Mesenchymal stem cell (in vitro differentiated cells and primary cell): Measurements from ENCODE around the gene ZNHIT1.

Source experiments
- DNase-seq: peaks from one replicate; pipeline ENCODE4 v3.0.0-alpha.2; 2013
- H2AFZ ChIP-seq: one replicate; pipeline ENCODE4 v1.6.1; 2013; ENCODE audit warnings: low read depth, mild to moderate bottlenecking, control low read depth, inconsistent platforms, low read length, moderate library complexity
- H2AK5ac ChIP-seq: 2 replicates; pipeline ENCODE4 v1.6.1; 2013; ENCODE audit warnings: low read length, moderate library complexity, mild to moderate bottlenecking, inconsistent platforms; ENCODE audit not compliant: severe bottlenecking
- H2BK120ac ChIP-seq: one replicate; pipeline ENCODE4 v1.6.1; 2013; ENCODE audit warnings: low read depth, mild to moderate bottlenecking, inconsistent platforms, low read length, moderate library complexity
- H2BK12ac ChIP-seq, 2 experiments: one replicate each; pipeline ENCODE4 v1.6.1; 2013; ENCODE audit warnings: inconsistent platforms in 2 of 2, low read length in 2 of 2, mild to moderate bottlenecking in 2 of 2, moderate library complexity in 2 of 2, control low read depth in 1 of 2
- H2BK15ac ChIP-seq: one replicate; pipeline ENCODE4 v1.6.1; 2013; ENCODE audit warnings: mild to moderate bottlenecking, low read depth, inconsistent platforms; ENCODE audit not compliant: poor library complexity, severe bottlenecking
- H2BK5ac ChIP-seq: 2 replicates; pipeline ENCODE4 v1.6.1; 2013; ENCODE audit warnings: low read depth, mild to moderate bottlenecking, low read length, control low read depth, inconsistent platforms; ENCODE audit not compliant: poor library complexity, severe bottlenecking
- H3K14ac ChIP-seq, 2 experiments: one replicate each; pipeline ENCODE4 v1.6.1; 2013; ENCODE audit warnings: inconsistent platforms in 2 of 2, low read length in 2 of 2, control low read depth in 1 of 2, mild to moderate bottlenecking in 1 of 2, moderate library complexity in 1 of 2
- H3K18ac ChIP-seq, 2 experiments: one replicate each; pipeline ENCODE4 v1.6.1; 2013; ENCODE audit warnings: inconsistent platforms in 2 of 2, low read length in 2 of 2, control low read depth in 1 of 2, low read depth in 1 of 2, mild to moderate bottlenecking in 1 of 2
- H3K23ac ChIP-seq, 2 experiments: one replicate each; pipeline ENCODE4 v1.6.1; 2013; ENCODE audit warnings: inconsistent platforms in 2 of 2, low read length in 2 of 2, mild to moderate bottlenecking in 2 of 2, moderate library complexity in 2 of 2, control low read depth in 1 of 2
- H3K27ac ChIP-seq: 2 replicates; pipeline ENCODE4 v1.5.1; 2013; ENCODE audit warnings: mild to moderate bottlenecking, moderate library complexity, low read length, control low read depth, inconsistent platforms; ENCODE audit not compliant: poor library complexity, severe bottlenecking
- H3K27me3 ChIP-seq, 2 experiments: 2 replicates each; pipeline versions ENCODE4 v1.6.1 to v1.7.0; 2013; ENCODE audit warnings: low read length in 2 of 2, mild to moderate bottlenecking in 2 of 2, moderate library complexity in 2 of 2, control low read depth in 1 of 2, inconsistent platforms in 1 of 2; ENCODE audit not compliant: control insufficient read depth in 1 of 2, insufficient read depth in 1 of 2
- H3K36me3 ChIP-seq, 2 experiments: 2 replicates each; pipeline versions ENCODE4 v1.6.1 to v1.7.0; 2013; ENCODE audit warnings: low read length in 2 of 2, control low read depth in 1 of 2, inconsistent platforms in 1 of 2, low read depth in 1 of 2, mild to moderate bottlenecking in 1 of 2; ENCODE audit not compliant: insufficient read depth in 2 of 2, control insufficient read depth in 1 of 2
- H3K4ac ChIP-seq, 2 experiments: one replicate each; pipeline ENCODE4 v1.6.1; 2013; ENCODE audit warnings: inconsistent platforms in 2 of 2, low read length in 2 of 2, mild to moderate bottlenecking in 2 of 2, moderate library complexity in 2 of 2, control low read depth in 1 of 2, low read depth in 1 of 2
- H3K4me1 ChIP-seq: 2 replicates; pipeline ENCODE4 v1.6.1; 2013; ENCODE audit warnings: low read depth, low read length, control low read depth; ENCODE audit not compliant: control insufficient read depth, insufficient read depth
- H3K4me2 ChIP-seq: 2 replicates; pipeline ENCODE4 v1.6.1; 2013; ENCODE audit warnings: low read length, mild to moderate bottlenecking, inconsistent platforms; ENCODE audit not compliant: poor library complexity, severe bottlenecking
- H3K4me3 ChIP-seq, 2 experiments: 2 replicates each; pipeline versions ENCODE4 v1.5.1 to v1.7.0; 2013; ENCODE audit warnings: low read length in 2 of 2, mild to moderate bottlenecking in 2 of 2, control low read depth in 1 of 2, low read depth in 1 of 2; ENCODE audit not compliant: insufficient read depth in 1 of 2
- H3K79me1 ChIP-seq: replicated peaks from 2 replicates; pipeline ENCODE4 v1.6.1; 2013; ENCODE audit warnings: mild to moderate bottlenecking, control low read depth, low read length, inconsistent platforms; ENCODE audit not compliant: poor library complexity, severe bottlenecking
- H3K9ac ChIP-seq: 2 replicates; pipeline ENCODE4 v1.7.0; 2013; ENCODE audit warnings: mild to moderate bottlenecking, low read length, moderate library complexity
- H3K9me3 ChIP-seq: 2 replicates; pipeline ENCODE4 v1.7.0; 2013; ENCODE audit warnings: mild to moderate bottlenecking, low read length; ENCODE audit not compliant: control insufficient read depth
- H4K8ac ChIP-seq: one replicate; pipeline ENCODE4 v1.6.1; 2013; ENCODE audit warnings: inconsistent platforms, mild to moderate bottlenecking, low read length, moderate library complexity
- H4K91ac ChIP-seq: one replicate; pipeline ENCODE4 v1.6.1; 2013; ENCODE audit warnings: mild to moderate bottlenecking, low read length, inconsistent platforms
- WGBS: methylation state at CpG from one replicate; pipeline ENCODE4 v1.1.7; 2013; ENCODE audit warnings: mixed read lengths; 5-methylcytosine and 5-hydroxymethylcytosine counted together

The ZNHIT1 gene

GRCh38 chr7:101243646-101244374, 25.8 kb downstream of the ZNHIT1 start:
- no peak overlapping the region for H2BK15ac ChIP-seq
- H4K91ac ChIP-seq = peak overlapping the region; percentile 22
- H4K8ac ChIP-seq = peak overlapping the region; percentile 75
- no peak overlapping the region for H2AFZ ChIP-seq
- H3K14ac ChIP-seq = peak overlapping the region; percentile 1 to 5
- peak overlapping the region; percentile 97 for H3K9ac ChIP-seq
- peak overlapping the region; percentile 61 for H3K27ac ChIP-seq
- H3K18ac ChIP-seq = peak overlapping the region in 1 of 2 experiments; percentile 45
- peak overlapping the region; percentile 91 to 98 for H3K4me3 ChIP-seq
- peak overlapping the region; percentile 49 for H2AK5ac ChIP-seq
- H3K36me3 ChIP-seq = peaks cover 26 to 48% of the 10 kb centered on the region in 2 experiments
- H3K79me1 ChIP-seq = peaks cover 25% of the 10 kb centered on the region
- H2BK5ac ChIP-seq = no peak overlapping the region
- no peak overlapping the region for H2BK120ac ChIP-seq
- WGBS = 35% methylated on average over 25 of the region's 28 CpGs
- peak; percentile 56 for DNase-seq
- no peaks in the 10 kb centered on the region for H3K27me3 ChIP-seq
- H3K4me2 ChIP-seq = peak overlapping the region; percentile 75
- peaks cover 25% of the 10 kb centered on the region for H3K4me1 ChIP-seq
- peak overlapping the region in 1 of 2 experiments; percentile 22 for H3K4ac ChIP-seq
- H3K23ac ChIP-seq = no peak overlapping the region
- H2BK12ac ChIP-seq = no peak overlapping the region
- no peaks in the 10 kb centered on the region for H3K9me3 ChIP-seq

GRCh38 chr7:101244375-101245146, 26.6 kb downstream of the ZNHIT1 start, which contains the start of gene FIS1:
Gene FIS1, minus strand, starts transcription at chr7:101245081. Its CDS starts 77 bp downstream, at chr7:101245004.
- peak within 1 kb of the TSS in 1 of 2 experiments; percentile 84 for H2BK12ac ChIP-seq
- peak within 1 kb of the TSS; percentile 94 for H2AFZ ChIP-seq
- peak within 1 kb of the TSS; percentile 75 to 93 for H3K4ac ChIP-seq
- H3K27ac ChIP-seq = peak within 1 kb of the TSS; percentile 80
- WGBS = under 1% methylated on average over 45 of the region's 45 CpGs
- H3K23ac ChIP-seq = peak within 1 kb of the TSS in 1 of 2 experiments; percentile 92
- H3K27me3 ChIP-seq = no peaks in the 10 kb centered on the region
- H3K18ac ChIP-seq = peak within 1 kb of the TSS; percentile 40 to 100
- peak within 1 kb of the TSS; percentile 91 for H4K91ac ChIP-seq
- H2BK15ac ChIP-seq = no peak within 1 kb of the TSS
- H2BK120ac ChIP-seq = no peak within 1 kb of the TSS
- H2AK5ac ChIP-seq = no peak within 1 kb of the TSS
- peaks cover 31 to 46% of the 10 kb centered on the region in 2 experiments for H3K36me3 ChIP-seq
- peak; percentile 93 for DNase-seq
- peak within 1 kb of the TSS; percentile 91 to 98 for H3K4me3 ChIP-seq
- H3K79me1 ChIP-seq = peaks cover 23% of the 10 kb centered on the region
- H3K9ac ChIP-seq = peak within 1 kb of the TSS; percentile 97
- peak within 1 kb of the TSS; percentile 5 for H2BK5ac ChIP-seq
- H3K4me2 ChIP-seq = peak within 1 kb of the TSS; percentile 89
- peak within 1 kb of the TSS; percentile 1 to 96 for H3K14ac ChIP-seq
- H3K4me1 ChIP-seq = peaks cover 17% of the 10 kb centered on the region
- peak within 1 kb of the TSS; percentile 94 for H4K8ac ChIP-seq
- H3K9me3 ChIP-seq = no peaks in the 10 kb centered on the region

- no peaks in the 10 kb centered on the region for H3K27me3 ChIP-seq
- peaks cover 27 to 41% of the 10 kb centered on the region in 2 experiments for H3K36me3 ChIP-seq
- no peak overlapping the region for H2BK120ac ChIP-seq
- DNase-seq = no peak
- no peak overlapping the region for H3K23ac ChIP-seq
- peak overlapping the region; percentile 91 to 98 for H3K4me3 ChIP-seq
- peak overlapping the region; percentile 90 for H4K8ac ChIP-seq
- peak overlapping the region; percentile 67 for H2AFZ ChIP-seq
- peak overlapping the region; percentile 40 to 74 for H3K18ac ChIP-seq
- H3K4me1 ChIP-seq = peaks cover 14% of the 10 kb centered on the region
- peak overlapping the region; percentile 89 for H3K4me2 ChIP-seq
- peak overlapping the region; percentile 41 for H3K27ac ChIP-seq
- H2AK5ac ChIP-seq = no peak overlapping the region
- H4K91ac ChIP-seq = no peak overlapping the region
- H3K9ac ChIP-seq = peak overlapping the region; percentile 97
- WGBS = 58% methylated on average over 30 of the region's 32 CpGs
- H2BK15ac ChIP-seq = no peak overlapping the region
- H3K14ac ChIP-seq = peak overlapping the region in 1 of 2 experiments; percentile 38
- no peaks in the 10 kb centered on the region for H3K9me3 ChIP-seq
- no peak overlapping the region for H2BK12ac ChIP-seq
- H2BK5ac ChIP-seq = no peak overlapping the region
- peak overlapping the region in 1 of 2 experiments; percentile 93 for H3K4ac ChIP-seq
- peaks cover 19% of the 10 kb centered on the region for H3K79me1 ChIP-seq
Measured at GRCh38 chr7:101245147-101245668, 27.2 kb downstream of the ZNHIT1 start.
